ENCODE data around the gene ARHGAP40.

The ARHGAP40 gene

DNA sequence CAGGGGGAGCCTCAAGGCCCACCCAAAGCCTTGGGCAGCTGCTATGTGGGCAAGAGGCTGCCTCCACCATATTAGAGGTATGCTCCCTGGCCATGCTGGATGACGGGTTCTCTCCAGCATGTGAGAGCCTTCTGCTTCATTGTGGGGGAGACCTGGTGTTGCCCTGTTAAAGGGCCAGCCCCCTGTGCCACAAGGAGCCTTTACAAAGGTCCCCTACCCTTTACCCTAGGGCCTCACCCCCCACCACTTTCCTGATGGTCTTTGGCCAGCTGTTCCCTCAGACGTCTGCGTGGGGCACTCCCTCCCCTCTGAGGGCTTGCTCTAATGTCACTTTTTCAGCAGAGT is 15.5 kb upstream of the ARHGAP40 start:
- Histone ChIP-seq H3K27ac (ENCODE audit: extremely low read depth, low read depth, low read length) (no peak overlapping the region), H3K4me3 (ENCODE audit: low read depth, low read length) (no peak overlapping the region), H3K36me3 (ENCODE audit: control insufficient read depth in 2 of 2, insufficient read depth in 1 of 2, low read length in 2 of 2) (no peaks in the 10 kb centered on the region), H3K9me3 (ENCODE audit: control insufficient read depth, insufficient read depth, low read depth, low read length) (no peaks in the 10 kb centered on the region), H3K4me1 (ENCODE audit: control insufficient read depth, insufficient read depth, low read length) (no peaks in the 10 kb centered on the region)
- TF ChIP-seq ZXDB (tag by site-specific recombination; IDR thresholded peaks at IDR 0.05) (no peak), ZBTB26 (tag by site-specific recombination; optimal IDR thresholded peaks at IDR 0.05) (no peak), ZNF416 (tag by site-specific recombination; IDR thresholded peaks at IDR 0.05) (no peak), PRDM6 (tag by site-specific recombination; IDR thresholded peaks at IDR 0.05) (no peak), ATF2 (tag by site-specific recombination; IDR thresholded peaks at IDR 0.05; ENCODE audit: low read depth) (no peak), IKZF3 (tag by site-specific recombination; IDR thresholded peaks at IDR 0.05) (no peak)
- ChIA-PET POLR2A (no interaction called here), CTCF (no interaction called here)

- ChIA-PET POLR2A (no interaction called here), CTCF (no interaction called here)
- H3K4me3 ChIP-seq (ENCODE audit: low read depth, low read length), result no peak overlapping the region
- no peaks in the 10 kb centered on the region for H3K36me3 ChIP-seq (ENCODE audit: control insufficient read depth in 2 of 2, insufficient read depth in 1 of 2, low read length in 2 of 2)
- H3K9me3 ChIP-seq (ENCODE audit: control insufficient read depth, insufficient read depth, low read depth, low read length), result no peaks in the 10 kb centered on the region
- no peak overlapping the region for H3K27ac ChIP-seq (ENCODE audit: extremely low read depth, low read depth, low read length)
- H3K4me1 ChIP-seq (ENCODE audit: control insufficient read depth, insufficient read depth, low read length), result no peaks in the 10 kb centered on the region
- no peak for TF ChIP-seq GLI4 (tag by site-specific recombination; IDR thresholded peaks at IDR 0.05)
Measured at GRCh38 chr20:38588303-38588702, 13.3 kb upstream of the ARHGAP40 start.

DNA sequence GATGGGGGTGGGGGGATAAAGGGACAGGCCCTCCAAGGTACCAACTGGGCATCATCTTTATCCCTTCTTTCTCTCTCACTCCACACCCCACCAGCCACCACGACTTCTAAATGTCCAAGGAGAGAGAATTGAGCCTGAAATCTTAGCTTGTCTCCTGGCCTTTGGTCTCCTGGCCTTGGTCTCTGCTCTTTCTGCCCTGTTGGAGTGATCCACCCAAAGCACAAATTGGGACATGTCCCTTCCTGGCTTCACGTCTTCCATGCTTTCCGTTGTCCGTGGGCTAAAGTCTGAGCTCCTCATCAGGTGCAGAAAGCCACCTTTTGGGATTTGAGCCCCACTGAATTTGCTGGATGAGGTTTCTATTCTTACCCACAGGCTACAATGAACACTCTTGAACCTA is 12.3 kb upstream of the ARHGAP40 start:
- Histone ChIP-seq H3K9me3 (ENCODE audit: control insufficient read depth, insufficient read depth, low read depth, low read length) (no peaks in the 10 kb centered on the region), H3K4me1 (ENCODE audit: control insufficient read depth, insufficient read depth, low read length) (no peaks in the 10 kb centered on the region), H3K4me3 (ENCODE audit: low read depth, low read length) (no peak overlapping the region), H3K36me3 (ENCODE audit: control insufficient read depth in 2 of 2, insufficient read depth in 1 of 2, low read length in 2 of 2) (no peaks in the 10 kb centered on the region), H3K27ac (ENCODE audit: extremely low read depth, low read depth, low read length) (no peak overlapping the region)
- CTCF ChIA-PET, result interaction anchor here (0.8 kb wide), 1 partner anchor 15 kb away, joined by 4 read pairs; no protein-coding TSS in a partner anchor
- no peak for TF ChIP-seq ZNF658 (tag by site-specific recombination; IDR thresholded peaks at IDR 0.05)
- TF ChIP-seq ZNF341 (tag by site-specific recombination; IDR thresholded peaks at IDR 0.05; ENCODE audit: low read depth), result no peak
- TF ChIP-seq ZNF600 (tag by site-specific recombination; IDR thresholded peaks at IDR 0.05), result no peak
- no peak for TF ChIP-seq GLIS1 (tag by site-specific recombination; IDR thresholded peaks at IDR 0.05)
- TF ChIP-seq HOXA7 (CRISPR knock-in tag; IDR thresholded peaks at IDR 0.05; ENCODE audit: borderline replicate concordance), result no peak
- TF ChIP-seq ZNF792 (tag by site-specific recombination; IDR thresholded peaks at IDR 0.05), result no peak
- TF ChIP-seq ZBTB7A (tag by site-specific recombination; IDR thresholded peaks at IDR 0.05; ENCODE audit: low read depth), result no peak
- no peak for TF ChIP-seq ZNF138 (tag by site-specific recombination; IDR thresholded peaks at IDR 0.05; ENCODE audit: borderline replicate concordance)
- TF ChIP-seq ZNF174 (tag by site-specific recombination; IDR thresholded peaks at IDR 0.05), result no peak
- TF ChIP-seq, protein P1, sequence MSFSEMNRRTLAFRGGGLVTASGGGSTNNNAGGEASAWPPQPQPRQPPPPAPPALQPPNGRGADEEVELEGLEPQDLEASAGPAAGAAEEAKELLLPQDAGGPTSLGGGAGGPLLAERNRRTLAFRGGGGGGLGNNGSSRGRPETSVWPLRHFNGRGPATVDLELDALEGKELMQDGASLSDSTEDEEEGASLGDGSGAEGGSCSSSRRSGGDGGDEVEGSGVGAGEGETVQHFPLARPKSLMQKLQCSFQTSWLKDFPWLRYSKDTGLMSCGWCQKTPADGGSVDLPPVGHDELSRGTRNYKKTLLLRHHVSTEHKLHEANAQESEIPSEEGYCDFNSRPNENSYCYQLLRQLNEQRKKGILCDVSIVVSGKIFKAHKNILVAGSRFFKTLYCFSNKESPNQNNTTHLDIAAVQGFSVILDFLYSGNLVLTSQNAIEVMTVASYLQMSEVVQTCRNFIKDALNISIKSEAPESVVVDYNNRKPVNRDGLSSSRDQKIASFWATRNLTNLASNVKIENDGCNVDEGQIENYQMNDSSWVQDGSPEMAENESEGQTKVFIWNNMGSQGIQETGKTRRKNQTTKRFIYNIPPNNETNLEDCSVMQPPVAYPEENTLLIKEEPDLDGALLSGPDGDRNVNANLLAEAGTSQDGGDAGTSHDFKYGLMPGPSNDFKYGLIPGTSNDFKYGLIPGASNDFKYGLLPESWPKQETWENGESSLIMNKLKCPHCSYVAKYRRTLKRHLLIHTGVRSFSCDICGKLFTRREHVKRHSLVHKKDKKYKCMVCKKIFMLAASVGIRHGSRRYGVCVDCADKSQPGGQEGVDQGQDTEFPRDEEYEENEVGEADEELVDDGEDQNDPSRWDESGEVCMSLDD (tag by site-specific recombination; IDR thresholded peaks at IDR 0.05), result no peak
- no peak for TF ChIP-seq ZNF184 (tag by site-specific recombination; IDR thresholded peaks at IDR 0.05)
- no peak for TF ChIP-seq SALL2 (tag by site-specific recombination; IDR thresholded peaks at IDR 0.05; ENCODE audit: borderline replicate concordance)
- no peak for TF ChIP-seq ZNF692 (tag by site-specific recombination; IDR thresholded peaks at IDR 0.05)
- TF ChIP-seq ZFHX2 (tag by site-specific recombination; conservative IDR thresholded peaks at IDR 0.05), result no peak
- TF ChIP-seq GFI1B (tag by site-specific recombination; IDR thresholded peaks at IDR 0.05), result no peak
- TF ChIP-seq ZNF776 (tag by site-specific recombination; IDR thresholded peaks at IDR 0.05; ENCODE audit: borderline replicate concordance), result no peak
- TF ChIP-seq ZBTB8A (tag by site-specific recombination; IDR thresholded peaks at IDR 0.05), result no peak
- POLR2A ChIA-PET, result no interaction called here
